Measurements from ENCODE around the gene JAKMIP1. TPM values are rescaled to one million over a fixed set of nuclear protein-coding genes. Genes with fewer than 3 reads are reported as not detected.
"Not testable (repeated sequence)": the region's sequence is repeated elsewhere in the genome, so short reads cannot be mapped to it uniquely, and the experiment has no call there.

JAKMIP1 gene
- total RNA-seq, 2 donors from 2014 or later = 0.14 TPM

- peak; percentile 64 for DNase-seq (ENCODE audit: low spot score)
- intact Hi-C loops (cut with DNase I) = no loop called here
These were observed 183.3 kb downstream of the JAKMIP1 start for GRCh38 chr4:6017030-6017429.

- intact Hi-C loops (cut with DNase I) = no loop called here
- peak; percentile 44 for DNase-seq (ENCODE audit: low spot score)
These were observed 186.8 kb downstream of the JAKMIP1 start for GRCh38 chr4:6013564-6013963.

- intact Hi-C loops (cut with DNase I) = no loop called here
- no peak for DNase-seq (ENCODE audit: low spot score)
These were observed 188.1 kb downstream of the JAKMIP1 start for GRCh38 chr4:6012200-6012599.

- DNase-seq (ENCODE audit: low spot score) = no peak
- intact Hi-C loops (cut with DNase I) = no loop called here
These were observed 188.7 kb downstream of the JAKMIP1 start for GRCh38 chr4:6011686-6012085.

- DNase-seq (ENCODE audit: low spot score) = peak; percentile 69
- intact Hi-C loops (cut with DNase I) = no loop called here
These were observed 189.1 kb downstream of the JAKMIP1 start for GRCh38 chr4:6011271-6011671.

GRCh38 chr4:6010789-6011188 is 189.6 kb downstream of the JAKMIP1 start:
- intact Hi-C loops (cut with DNase I) = no loop called here
- DNase-seq (ENCODE audit: low spot score) = peak; percentile 49

GRCh38 chr4:6009452-6009851 is 190.9 kb downstream of the JAKMIP1 start:
- peak; percentile 47 for DNase-seq (ENCODE audit: low spot score)
- intact Hi-C loops (cut with DNase I) = loop anchor here in 1 of 2 donors (2.0 kb wide), 1 partner anchor 413 kb away; no protein-coding TSS in a partner anchor

GRCh38 chr4:6008766-6009385 is 191.5 kb downstream of the JAKMIP1 start:
- peak; percentile 52 for DNase-seq (ENCODE audit: low spot score)
- intact Hi-C loops (cut with DNase I) = loop anchor here in 1 of 2 donors (2.0 kb wide), 1 partner anchor 414 kb away; no protein-coding TSS in a partner anchor

GRCh38 chr4:6008092-6008551 is 192.2 kb downstream of the JAKMIP1 start:
- DNase-seq (ENCODE audit: low spot score) = peak; percentile 70
- intact Hi-C loops (cut with DNase I) = loop anchor here in 1 of 2 donors (2.0 kb wide), 1 partner anchor 415 kb away; no protein-coding TSS in a partner anchor

- intact Hi-C loops (cut with DNase I) = no loop called here
These were observed 195.2 kb downstream of the JAKMIP1 start for GRCh38 chr4:6005175-6005574.

GRCh38 chr4:6003485-6003884 is 196.9 kb downstream of the JAKMIP1 start:
- DNase-seq (ENCODE audit: low spot score); intact Hi-C loops (cut with DNase I): not testable (repeated sequence)

More at GRCh38 chr4:6005175-6005574, 195.2 kb downstream of the JAKMIP1 start:
- peak; percentile 41 for DNase-seq (ENCODE audit: low spot score)

GRCh38 chr4:6002926-6003325 is 197.4 kb downstream of the JAKMIP1 start:
- intact Hi-C loops (cut with DNase I) = no loop called here
- DNase-seq (ENCODE audit: low spot score) = peak; percentile 50

GRCh38 chr4:6002492-6002833 is 197.9 kb downstream of the JAKMIP1 start:
- intact Hi-C loops (cut with DNase I) = no loop called here
- peak; percentile 60 for DNase-seq (ENCODE audit: low spot score)

GRCh38 chr4:6001680-6002491 is 198.5 kb downstream of the JAKMIP1 start:
- peak; percentile 58 for DNase-seq (ENCODE audit: low spot score)
- intact Hi-C loops (cut with DNase I) = no loop called here

- DNase-seq (ENCODE audit: low spot score) = peak; percentile 55
- intact Hi-C loops (cut with DNase I) = no loop called here
These were observed 200.5 kb downstream of the JAKMIP1 start for GRCh38 chr4:5999830-6000365.

GRCh38 chr4:5999356-5999755 is 201.0 kb downstream of the JAKMIP1 start:
- intact Hi-C loops (cut with DNase I) = no loop called here
- DNase-seq (ENCODE audit: low spot score) = no peak

- peak; percentile 78 for DNase-seq (ENCODE audit: low spot score)
- intact Hi-C loops (cut with DNase I) = no loop called here
These were observed 201.9 kb downstream of the JAKMIP1 start for GRCh38 chr4:5998333-5998936.

GRCh38 chr4:5996641-5997040 is 203.7 kb downstream of the JAKMIP1 start:
- intact Hi-C loops (cut with DNase I) = no loop called here
- peak; percentile 23 for DNase-seq (ENCODE audit: low spot score)

GRCh38 chr4:5995901-5996623 is 204.3 kb downstream of the JAKMIP1 start:
- peak; percentile 67 for DNase-seq (ENCODE audit: low spot score)
- intact Hi-C loops (cut with DNase I) = no loop called here

Data from posterior vena cava (tissue), 2 donors.